Measurements from ENCODE around the gene CNTNAP2.
"Not testable (repeated sequence)": the region's sequence is repeated elsewhere in the genome, so short reads cannot be mapped to it uniquely, and the experiment has no call there.

CNTNAP2 gene

DNA sequence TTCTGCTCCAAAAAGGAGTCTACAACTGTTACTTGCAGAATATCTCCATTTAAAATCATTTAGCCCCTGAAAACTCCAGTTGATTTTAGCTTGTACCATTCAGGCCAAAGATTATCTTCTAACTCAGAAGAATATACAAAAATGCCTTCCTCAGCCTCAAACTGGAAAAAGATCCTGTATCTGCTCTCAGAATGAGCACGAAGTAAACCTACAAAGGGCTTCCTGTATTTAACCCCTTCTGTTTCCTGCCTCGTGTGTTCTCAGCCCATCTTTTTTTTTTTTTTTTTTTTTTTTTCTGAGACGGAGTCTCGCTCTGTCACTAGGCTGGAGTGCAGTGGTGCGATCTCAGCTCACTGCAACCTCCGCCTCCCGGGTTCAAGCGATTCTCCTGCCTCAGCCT is 2334.9 kb downstream of the CNTNAP2 start:
- DNase-seq (ENCODE audit: low read depth in 2 of 3, low spot score in 2 of 3): not testable (repeated sequence)

- DNase-seq (ENCODE audit: low read depth in 2 of 3, low spot score in 2 of 3): no peak
Observed at GRCh38 chr7:148456351-148456750, 2339.8 kb downstream of the CNTNAP2 start.

DNA sequence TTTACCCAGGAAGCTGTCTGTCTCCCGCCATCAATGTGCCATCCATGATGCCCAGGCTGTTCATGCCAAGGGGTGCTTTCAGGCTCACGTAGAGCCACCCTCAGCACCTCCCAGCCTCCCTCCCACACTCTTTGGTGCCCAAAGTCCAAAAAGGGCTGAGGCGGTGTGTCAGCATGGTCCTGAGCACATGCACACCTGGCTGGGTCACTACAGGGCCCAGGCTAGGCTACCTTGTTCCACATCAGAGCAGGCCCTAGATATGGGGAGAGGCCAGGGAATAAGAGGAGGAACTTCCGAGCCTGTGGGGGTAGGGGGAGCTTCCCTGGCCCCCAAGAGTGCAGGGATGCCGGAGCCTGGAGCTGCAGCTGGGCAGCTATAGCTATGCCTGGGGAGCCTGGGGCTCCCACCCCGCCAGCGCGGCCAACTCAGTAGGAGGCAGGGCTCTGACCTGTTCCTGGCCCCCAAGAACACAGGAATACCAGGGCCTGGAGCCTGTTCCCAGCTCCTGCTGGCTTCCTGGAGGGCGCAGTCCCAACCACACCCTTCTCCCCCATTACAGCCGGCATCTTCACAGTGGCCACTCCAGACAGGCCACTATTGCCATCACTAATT is 2340.8 kb downstream of the CNTNAP2 start:
- no peak for DNase-seq (ENCODE audit: low read depth in 2 of 3, low spot score in 2 of 3)

GRCh38 chr7:148458263-148458662 is 2341.7 kb downstream of the CNTNAP2 start:
- no peak for DNase-seq (ENCODE audit: low read depth in 2 of 3, low spot score in 2 of 3)

- no peak for DNase-seq (ENCODE audit: low read depth in 2 of 3, low spot score in 2 of 3)
Observed at GRCh38 chr7:148461392-148462179, 2345.0 kb downstream of the CNTNAP2 start.

GRCh38 chr7:148462774-148463173 is 2346.2 kb downstream of the CNTNAP2 start:
- not testable (repeated sequence) for DNase-seq (ENCODE audit: low read depth in 2 of 3, low spot score in 2 of 3)

DNA sequence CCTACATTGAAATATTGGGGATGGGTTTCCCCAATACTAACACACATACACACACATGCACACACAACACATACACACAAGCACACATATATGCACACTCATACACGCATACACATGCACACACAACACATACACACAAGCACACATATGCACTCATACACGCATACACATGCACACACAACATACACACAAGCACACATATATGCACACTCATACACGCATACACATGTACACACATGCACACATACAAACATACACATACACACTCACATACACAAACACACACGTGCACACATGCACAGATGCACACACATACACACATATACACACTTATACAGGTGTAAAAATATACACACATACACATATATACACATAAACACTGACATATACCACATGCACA is 2346.6 kb downstream of the CNTNAP2 start:
- no peak for DNase-seq (ENCODE audit: low read depth in 2 of 3, low spot score in 2 of 3)

DNA sequence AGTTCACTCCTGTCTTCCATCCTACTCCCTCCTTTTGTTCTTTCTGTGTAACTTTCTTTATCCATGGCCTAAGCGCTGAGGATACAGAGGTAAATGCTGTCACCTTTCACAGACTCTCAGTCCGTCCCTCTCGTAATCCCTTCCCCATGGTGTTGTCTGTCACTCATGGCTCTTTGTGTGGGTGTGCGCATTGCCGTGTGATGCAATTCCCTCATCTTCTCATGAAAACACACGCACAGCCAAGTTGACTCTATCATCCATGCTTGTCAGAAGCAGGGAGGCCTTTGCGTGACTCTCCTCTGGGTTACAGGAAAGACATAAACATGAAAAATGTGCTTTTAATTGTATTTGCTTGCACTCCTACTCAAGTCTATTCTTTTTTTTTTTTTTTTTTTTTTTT is 2348.3 kb downstream of the CNTNAP2 start:
- DNase-seq (ENCODE audit: low read depth in 2 of 3, low spot score in 2 of 3): no peak

GRCh38 chr7:148465441-148465840 is 2348.8 kb downstream of the CNTNAP2 start:
- DNase-seq (ENCODE audit: low read depth in 2 of 3, low spot score in 2 of 3): not testable (repeated sequence)

- no peak for DNase-seq (ENCODE audit: low read depth in 2 of 3, low spot score in 2 of 3)
Observed at GRCh38 chr7:148466120-148466519, 2349.5 kb downstream of the CNTNAP2 start.

- no peak for DNase-seq (ENCODE audit: low read depth in 2 of 3, low spot score in 2 of 3)
Observed at GRCh38 chr7:148468700-148469098, 2352.1 kb downstream of the CNTNAP2 start.
